A204.1 (cell line): ENCODE data around the gene DCDC1.
"Not testable (repeated sequence)": the region's sequence is repeated elsewhere in the genome, so short reads cannot be mapped to it uniquely, and the experiment has no call there.

ENCODE experiments used
- FAIRE-seq: peaks from 2 replicates; lab custom pipeline; 2012; peaks lifted over from hg19 to GRCh38; lab: Jason Lieb, UNC

Gene DCDC1

GRCh38 chr11:31328697-31329096, 40.8 kb downstream of the DCDC1 start:
- no peak for FAIRE-seq

GRCh38 chr11:31327417-31327816, 42.1 kb downstream of the DCDC1 start:
- no peak for FAIRE-seq

GRCh38 chr11:31326470-31327148, 42.9 kb downstream of the DCDC1 start:
- peak; percentile 29 for FAIRE-seq

- FAIRE-seq = no peak
Measured at GRCh38 chr11:31325160-31325559, 44.4 kb downstream of the DCDC1 start.

- no peak for FAIRE-seq
Measured at GRCh38 chr11:31323145-31323544, 46.4 kb downstream of the DCDC1 start.

GRCh38 chr11:31321494-31321893, 48.0 kb downstream of the DCDC1 start:
- FAIRE-seq = not testable (repeated sequence)

GRCh38 chr11:31303644-31304180, 65.8 kb downstream of the DCDC1 start:
- FAIRE-seq = no peak

GRCh38 chr11:31301549-31302510, 67.7 kb downstream of the DCDC1 start:
- FAIRE-seq = no peak

GRCh38 chr11:31295308-31295707, 74.2 kb downstream of the DCDC1 start:
- FAIRE-seq = no peak

- FAIRE-seq = not testable (repeated sequence)
Measured at GRCh38 chr11:31273527-31273926, 96.0 kb downstream of the DCDC1 start.

- no peak for FAIRE-seq
Measured at GRCh38 chr11:31267720-31268119, 101.8 kb downstream of the DCDC1 start.

- FAIRE-seq = no peak
Measured at GRCh38 chr11:31264834-31265233, 104.7 kb downstream of the DCDC1 start.

- FAIRE-seq = no peak
Measured at GRCh38 chr11:31262761-31263160, 106.8 kb downstream of the DCDC1 start.

- no peak for FAIRE-seq
Measured at GRCh38 chr11:31259797-31260196, 109.7 kb downstream of the DCDC1 start.

GRCh38 chr11:31254415-31254814, 115.1 kb downstream of the DCDC1 start:
- FAIRE-seq = no peak

GRCh38 chr11:31248768-31249167, 120.8 kb downstream of the DCDC1 start:
- no peak for FAIRE-seq

GRCh38 chr11:31247321-31247720, 122.2 kb downstream of the DCDC1 start:
- FAIRE-seq = no peak

GRCh38 chr11:31246451-31247165, 122.9 kb downstream of the DCDC1 start:
- no peak for FAIRE-seq

- FAIRE-seq = no peak
Measured at GRCh38 chr11:31243706-31244105, 125.8 kb downstream of the DCDC1 start.

- no peak for FAIRE-seq
Measured at GRCh38 chr11:31240340-31240904, 129.1 kb downstream of the DCDC1 start.

- FAIRE-seq = no peak
Measured at GRCh38 chr11:31237819-31238760, 131.4 kb downstream of the DCDC1 start.
